GM21529 (cell line): ENCODE results near the gene FGF2.
"Not testable (repeated sequence)": the region's sequence is repeated elsewhere in the genome, so short reads cannot be mapped to it uniquely, and the experiment has no call there.

Source experiments
- ATAC-seq: cut with Tn5 transposase; IDR thresholded peaks from one replicate; pipeline ENCODE4 v1.9.1; 2021; ENCODE audit not compliant: unreplicated experiment

Gene FGF2

GRCh38 chr4:122921971-122922876, 95.6 kb downstream of the FGF2 start, which contains the start of gene NUDT6:
TSS of gene NUDT6 (minus strand) at chr4:122922597. CDS start at chr4:122922572, 25 bp downstream.
- ATAC-seq, result peak; percentile 72

GRCh38 chr4:122922877-122923511, 96.4 kb downstream of the FGF2 start:
- peak; percentile 95 for ATAC-seq

GRCh38 chr4:122928930-122929329, 102.3 kb downstream of the FGF2 start:
- ATAC-seq, result no peak

GRCh38 chr4:122930862-122931261, 104.2 kb downstream of the FGF2 start:
- ATAC-seq, result no peak

GRCh38 chr4:122932763-122933162, 106.1 kb downstream of the FGF2 start:
- ATAC-seq, result no peak

- ATAC-seq, result not testable (repeated sequence)
Observed at GRCh38 chr4:122945136-122945535, 118.5 kb downstream of the FGF2 start.

GRCh38 chr4:122946142-122946541, 119.5 kb downstream of the FGF2 start:
- ATAC-seq, result no peak
